Lung microvascular endothelial cell (primary cell): ENCODE data around the gene QRFP. TPM values are rescaled to one million over a fixed set of nuclear protein-coding genes. Genes with fewer than 3 reads are reported as not detected.
A peak's percentile ranks its signal among the peaks of the same experiment; 100 is the strongest.
"Not testable (repeated sequence)": the region's sequence is repeated elsewhere in the genome, so short reads cannot be mapped to it uniquely, and the experiment has no call there.

Experiments
- DNase-seq, 2 donors: peaks; one replicate each; pipeline versions ENCODE4 v3.0.0 to v3.0.0-alpha.2; 2010; ENCODE audit warnings: low read depth in 2 of 2
- total RNA-seq: library from RNA; depleted of rRNA; stranded (reverse); fragments of >200 nt; gene quantifications from 2 replicates; pipeline ENCODE4 v1.2.1, GENCODE V29; 2014

QRFP gene
- total RNA-seq, 1 donor from 2014 or later = not detected

DNA sequence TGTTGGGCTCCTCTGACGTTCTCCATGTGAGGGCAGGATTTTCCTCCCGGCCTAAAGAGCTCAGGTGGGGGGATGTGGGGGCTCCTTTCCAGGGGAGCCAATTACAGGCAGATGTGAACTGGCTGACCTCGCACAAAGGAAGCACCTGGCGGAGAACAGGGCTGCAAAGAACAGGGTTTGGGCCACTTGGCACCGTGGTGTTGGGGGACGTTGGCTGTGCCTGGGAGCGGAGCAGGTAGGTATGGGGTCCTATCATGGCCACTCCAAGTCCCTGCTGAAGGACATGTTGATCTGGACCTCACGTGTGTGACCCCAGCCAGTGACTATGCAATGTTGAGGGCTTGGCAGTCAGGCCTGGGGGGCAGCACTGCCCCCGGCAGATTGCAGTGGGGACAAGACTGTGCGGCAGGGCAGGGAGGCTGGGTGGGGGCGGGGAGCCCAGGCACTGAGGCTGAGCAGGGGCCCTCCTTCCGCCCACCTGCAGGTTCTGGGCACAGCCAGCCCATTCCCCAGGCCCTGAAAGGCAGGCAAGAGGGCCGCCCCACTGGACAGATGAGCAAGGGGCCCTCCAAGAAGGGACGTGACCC, 23.0 kb upstream of the QRFP start:
- DNase-seq = no peak

DNA sequence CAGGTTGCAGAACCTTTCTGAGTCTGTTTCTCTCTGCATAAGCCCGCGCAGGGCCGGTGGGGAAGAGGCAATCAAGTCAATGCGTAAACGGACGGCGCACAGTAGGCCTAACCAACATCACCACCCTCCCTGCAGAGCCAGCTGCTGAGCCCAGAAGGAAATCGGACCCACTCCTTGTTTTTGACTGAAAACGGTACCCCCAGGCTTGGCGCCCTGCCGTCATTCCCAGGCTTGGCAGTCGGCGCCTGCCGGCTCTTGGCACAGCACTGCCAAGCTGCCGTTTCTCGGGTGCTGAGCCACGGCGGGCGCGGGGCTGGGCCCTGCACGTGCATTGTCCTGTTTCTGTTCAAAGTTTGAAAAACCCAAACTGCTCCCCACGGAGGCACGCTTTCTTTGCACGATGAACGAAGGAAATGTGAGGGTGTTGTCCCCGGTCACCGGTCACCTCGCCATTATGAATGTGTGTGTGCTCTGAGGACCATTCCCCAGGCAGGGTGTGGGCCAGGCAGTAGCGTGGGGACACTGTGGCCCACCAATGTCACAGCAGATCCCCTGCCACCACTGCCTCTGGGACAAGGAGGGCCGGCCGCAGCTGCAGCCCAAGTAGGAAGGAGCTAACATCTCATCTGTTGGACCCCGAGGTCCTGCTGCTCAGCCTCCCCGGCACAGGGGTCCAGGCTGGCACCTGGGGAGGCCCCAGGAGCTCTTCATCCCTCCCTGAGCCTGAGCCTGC, 22.4 kb upstream of the QRFP start:
- DNase-seq = no peak

GRCh38 chr9:130918101-130918825, 21.7 kb upstream of the QRFP start:
- DNase-seq = no peak

DNA sequence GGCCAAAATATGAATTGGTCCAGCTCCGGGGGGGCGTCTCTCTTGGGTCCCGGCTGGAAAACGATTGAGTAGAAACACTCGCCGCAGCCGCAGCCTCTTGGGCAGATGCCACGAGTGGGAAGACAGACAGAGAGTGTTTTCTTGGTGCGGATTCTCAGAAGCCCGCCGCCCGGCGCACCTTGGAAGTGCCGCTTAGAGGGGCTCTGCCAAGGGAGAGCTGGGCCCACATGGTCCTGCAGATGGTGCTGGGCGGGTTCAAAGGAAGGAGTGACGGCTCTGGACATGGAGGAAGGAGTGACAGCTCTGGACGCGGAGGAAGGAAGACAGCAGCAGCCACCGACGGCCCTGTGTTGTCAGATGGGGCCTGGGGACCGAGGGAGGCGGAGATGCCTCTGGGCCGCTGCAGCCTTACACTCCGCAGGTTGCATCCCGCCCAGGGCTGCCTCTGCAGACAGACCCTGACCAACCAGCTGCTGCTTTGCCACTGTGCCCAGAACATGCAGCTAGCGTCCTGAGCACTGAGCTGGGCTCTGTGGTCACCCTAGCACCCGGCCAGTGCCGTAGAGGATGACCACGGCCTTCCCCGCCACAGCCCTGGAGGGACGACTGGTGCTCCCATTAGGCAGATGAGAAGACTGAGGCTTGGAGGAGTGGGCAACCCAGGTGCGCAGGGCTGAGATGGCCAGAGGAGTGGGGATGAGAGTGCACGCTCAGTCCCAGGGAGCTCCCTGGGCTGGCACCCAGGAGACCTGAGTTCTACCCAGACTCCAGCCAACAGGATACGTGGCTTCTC, 20.8 kb upstream of the QRFP start:
- no peak for DNase-seq

DNA sequence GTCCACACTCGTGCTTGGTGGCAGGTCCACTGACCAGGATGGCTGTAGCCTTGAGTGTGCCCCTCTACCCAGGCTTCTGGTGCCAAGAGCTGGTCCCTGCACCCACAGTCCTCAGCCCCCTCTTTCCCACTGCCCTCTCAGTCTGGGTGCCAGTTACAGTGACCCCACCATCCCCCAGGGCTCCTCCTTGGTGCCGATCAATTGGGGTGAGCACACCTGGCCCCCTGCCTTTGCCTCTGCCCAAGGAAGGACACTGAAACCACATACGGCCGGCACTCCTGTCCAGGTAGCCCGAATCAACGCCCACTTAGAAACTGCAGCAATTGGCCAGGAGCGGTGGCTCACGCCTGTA, 18.5 kb upstream of the QRFP start:
- no peak for DNase-seq

DNA sequence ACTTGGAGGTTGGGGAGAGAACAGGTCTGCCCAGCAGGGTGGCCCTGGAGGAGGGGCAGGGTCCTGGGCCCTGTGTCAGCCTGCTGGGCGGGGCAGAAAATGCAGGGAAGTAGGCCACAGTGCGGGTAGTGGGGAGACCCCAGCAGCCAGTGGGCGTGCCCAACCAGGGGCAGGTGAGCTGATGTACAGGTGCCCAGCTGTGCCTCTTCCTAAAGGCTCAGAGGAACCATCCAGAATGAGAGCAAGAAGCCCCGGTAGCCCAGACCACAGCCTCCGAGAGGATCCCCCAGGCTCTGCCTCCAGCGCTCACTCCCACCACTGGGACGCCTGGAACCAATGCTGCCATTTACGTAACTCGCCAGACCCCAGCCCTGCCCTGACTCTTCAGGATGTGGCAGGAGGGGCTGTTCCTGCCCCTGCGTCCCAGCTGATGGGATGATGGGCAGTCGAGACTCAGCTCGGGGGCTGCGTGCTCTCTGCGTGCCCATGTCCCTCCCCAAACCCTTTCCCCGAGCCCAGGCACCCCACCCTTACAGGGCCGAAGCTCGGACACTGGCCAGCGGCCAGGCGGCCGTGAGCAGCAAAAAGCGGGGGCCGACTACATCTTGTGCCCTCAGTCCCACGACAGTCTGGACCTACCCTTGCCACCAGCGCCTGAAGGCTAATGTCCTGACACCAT, 17.9 kb upstream of the QRFP start:
- no peak for DNase-seq

GRCh38 chr9:130913599-130914416, 17.2 kb upstream of the QRFP start:
- no peak for DNase-seq

DNA sequence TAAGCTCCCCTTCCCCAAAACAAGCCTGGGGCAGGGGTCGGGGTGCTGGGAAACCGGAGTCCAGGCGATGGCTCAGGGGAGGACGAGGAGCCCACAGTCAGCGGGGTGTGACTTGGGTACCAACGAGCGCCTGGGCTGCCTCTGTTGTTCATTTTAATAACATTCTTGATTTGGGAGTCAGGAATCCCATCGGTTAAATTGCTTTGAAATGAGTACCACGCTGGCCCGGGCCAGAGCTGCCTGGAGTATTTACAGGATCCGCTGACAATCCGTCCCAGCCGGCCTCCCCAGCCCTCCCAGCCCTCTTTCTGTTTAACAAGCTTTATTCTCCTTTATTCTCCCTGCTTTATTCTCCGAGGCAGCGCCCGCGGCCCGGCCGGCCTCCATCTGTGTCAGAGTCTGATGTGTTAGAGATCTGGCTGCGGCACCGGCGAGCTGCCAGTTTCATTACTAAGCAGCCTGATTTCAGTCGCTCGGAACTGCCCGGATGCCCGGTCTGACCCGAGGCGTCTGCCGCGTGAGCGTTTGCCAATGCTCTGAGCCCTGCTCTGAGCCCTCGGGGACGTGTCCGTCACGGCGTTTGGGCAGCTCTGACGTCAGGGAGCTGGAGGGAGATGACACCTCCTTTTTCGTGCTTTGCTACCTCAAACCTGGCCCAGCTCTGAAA, 16.5 kb upstream of the QRFP start:
- DNase-seq = peak; percentile 55 to 59

DNA sequence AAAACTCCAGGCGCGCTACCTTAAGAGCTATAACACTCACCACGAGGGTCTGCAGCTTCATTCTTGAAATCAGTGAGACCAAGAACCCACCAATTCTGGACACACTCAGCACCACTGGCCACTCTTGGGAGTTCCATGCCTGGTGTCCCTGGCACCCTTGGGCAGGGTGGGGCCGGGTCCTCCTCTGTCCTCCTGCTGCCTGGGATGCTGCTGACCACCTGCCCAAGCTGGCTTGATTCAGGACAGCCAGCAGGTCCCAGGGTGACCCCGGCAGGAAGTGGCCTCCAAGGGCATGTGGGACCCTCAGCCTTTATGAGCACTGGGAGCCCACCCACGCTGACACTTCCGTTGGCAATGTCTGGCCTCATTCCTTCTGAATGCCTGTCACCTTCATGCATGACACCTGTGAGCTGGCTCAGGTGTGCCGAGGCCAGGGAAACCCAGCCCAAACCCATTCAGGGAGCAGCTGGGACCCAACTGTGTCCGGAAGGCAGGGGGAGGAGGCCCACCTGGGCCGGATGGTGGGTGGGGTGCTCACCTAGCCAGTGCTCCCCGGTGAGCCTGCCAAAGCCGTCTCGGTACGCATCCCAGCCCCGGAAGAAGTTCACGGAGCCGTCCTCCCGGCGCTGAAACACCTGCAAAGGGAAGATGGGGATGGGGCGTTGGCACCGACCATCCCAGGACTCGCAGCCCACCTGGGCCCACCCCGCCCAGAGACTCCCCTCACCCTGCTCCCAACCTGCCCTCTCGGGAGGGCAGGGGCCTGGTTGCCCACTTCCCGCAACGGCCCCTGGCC, 14.8 kb upstream of the QRFP start:
- no peak for DNase-seq

DNA sequence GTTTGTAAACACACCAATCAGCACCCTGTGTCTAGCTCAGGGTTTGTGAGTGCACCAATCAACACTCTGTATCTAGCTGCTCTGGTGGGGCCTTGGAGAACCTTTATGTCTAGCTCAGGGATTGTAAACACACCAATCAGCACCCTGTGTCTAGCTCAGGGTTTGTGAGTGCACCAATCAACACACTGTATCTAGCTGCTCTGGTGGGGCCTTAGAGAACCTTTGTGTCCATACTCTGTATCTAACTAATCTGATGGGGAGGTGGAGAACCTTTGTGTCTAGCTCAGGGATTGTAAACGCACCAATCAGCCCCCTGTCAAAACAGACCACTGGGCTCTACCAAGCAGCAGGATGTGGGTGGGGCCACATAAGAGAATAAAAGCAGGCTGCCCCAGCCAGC, 14.1 kb upstream of the QRFP start:
- DNase-seq = not testable (repeated sequence)

DNA sequence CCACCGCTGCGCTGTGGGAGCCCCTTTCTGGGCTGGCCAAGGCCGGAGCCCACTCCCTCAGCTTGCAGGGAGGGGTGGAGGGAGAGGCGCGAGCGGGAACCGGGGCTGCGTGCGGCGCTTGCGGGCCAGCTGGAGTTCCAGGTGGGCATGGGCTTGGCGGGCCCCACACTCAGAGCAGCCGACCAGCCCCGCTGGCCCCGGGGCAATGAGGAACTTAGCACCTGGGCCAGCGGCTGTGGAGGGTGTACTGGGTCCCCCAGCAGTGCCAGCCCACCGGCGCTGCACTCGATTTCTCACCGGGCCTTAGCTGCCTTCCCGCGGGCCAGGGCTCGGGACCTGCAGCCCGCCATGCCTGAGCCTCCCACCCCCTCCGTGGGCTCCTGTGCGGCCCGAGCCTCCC, 13.4 kb upstream of the QRFP start:
- DNase-seq = not testable (repeated sequence)

- no peak for DNase-seq
Observed at GRCh38 chr9:130908878-130909355, 12.3 kb upstream of the QRFP start.

GRCh38 chr9:130908146-130908877, 11.7 kb upstream of the QRFP start:
- no peak for DNase-seq

GRCh38 chr9:130906735-130907416, 10.3 kb upstream of the QRFP start:
- no peak for DNase-seq

GRCh38 chr9:130905902-130906734, 9.5 kb upstream of the QRFP start:
- no peak for DNase-seq

DNA sequence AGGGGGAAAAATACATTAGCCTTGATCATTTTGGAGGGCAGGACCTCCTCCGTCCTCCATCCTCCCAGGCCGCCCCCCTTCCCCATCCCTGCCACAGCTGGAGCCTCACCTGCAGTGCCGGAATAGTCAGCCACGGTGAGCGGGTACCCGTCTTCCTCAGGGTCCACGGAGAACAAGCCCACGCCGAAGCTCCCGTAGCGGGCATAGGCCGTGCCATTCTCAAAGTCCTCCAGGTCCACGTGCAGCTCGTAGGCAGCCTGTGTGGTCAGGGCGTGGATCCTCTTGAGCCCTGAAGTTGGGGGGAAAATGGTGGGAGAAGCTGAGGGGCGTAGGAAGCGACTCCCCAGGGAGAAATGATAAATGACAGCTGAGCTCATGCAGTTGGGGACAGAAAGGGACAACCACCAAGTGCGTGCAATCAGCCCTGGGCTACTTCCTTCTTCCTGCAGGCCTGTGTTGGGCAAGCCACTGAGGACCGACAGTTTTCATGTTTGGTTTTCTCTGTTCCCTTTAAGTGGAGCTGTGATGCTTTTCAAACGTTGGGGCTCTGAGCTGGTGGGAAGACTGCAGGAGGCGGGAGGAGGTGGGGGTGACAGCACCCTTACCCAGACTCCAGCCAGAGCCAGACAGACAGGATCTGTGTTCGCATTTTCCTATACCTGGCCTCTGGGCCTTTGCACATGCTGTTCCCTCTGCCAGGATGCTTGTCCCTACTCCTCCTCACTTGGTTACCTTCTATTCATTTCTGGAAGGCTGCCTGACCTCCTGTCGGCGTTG, 8.7 kb upstream of the QRFP start:
- DNase-seq = no peak
